KOPT-K1 (cell line): ENCODE data around the gene SRRT.
"Not testable (repeated sequence)": the region's sequence is repeated elsewhere in the genome, so short reads cannot be mapped to it uniquely, and the experiment has no call there.

Experiments used
- H3K27ac ChIP-seq: fragments of 200-600 bp; sonication (generic); 2 replicates; pipeline ENCODE4 v1.5.1; 2016; ENCODE audit warnings: antibody characterized with exemption, mild to moderate bottlenecking, low read depth, low read length; ENCODE audit not compliant: poor library complexity, severe bottlenecking
- H3K36me3 ChIP-seq: fragments of 200-600 bp; sonication (generic); 2 replicates; pipeline ENCODE4 v1.5.1; 2017; ENCODE audit warnings: antibody characterized with exemption, mild to moderate bottlenecking, low read length, moderate library complexity; ENCODE audit not compliant: insufficient read depth
- H3K9me3 ChIP-seq: fragments of 200-600 bp; sonication (generic); 2 replicates; pipeline ENCODE4 v1.5.1; 2017; ENCODE audit warnings: antibody characterized with exemption, low read length, mild to moderate bottlenecking; ENCODE audit not compliant: insufficient read depth, poor library complexity, severe bottlenecking

Gene SRRT

DNA sequence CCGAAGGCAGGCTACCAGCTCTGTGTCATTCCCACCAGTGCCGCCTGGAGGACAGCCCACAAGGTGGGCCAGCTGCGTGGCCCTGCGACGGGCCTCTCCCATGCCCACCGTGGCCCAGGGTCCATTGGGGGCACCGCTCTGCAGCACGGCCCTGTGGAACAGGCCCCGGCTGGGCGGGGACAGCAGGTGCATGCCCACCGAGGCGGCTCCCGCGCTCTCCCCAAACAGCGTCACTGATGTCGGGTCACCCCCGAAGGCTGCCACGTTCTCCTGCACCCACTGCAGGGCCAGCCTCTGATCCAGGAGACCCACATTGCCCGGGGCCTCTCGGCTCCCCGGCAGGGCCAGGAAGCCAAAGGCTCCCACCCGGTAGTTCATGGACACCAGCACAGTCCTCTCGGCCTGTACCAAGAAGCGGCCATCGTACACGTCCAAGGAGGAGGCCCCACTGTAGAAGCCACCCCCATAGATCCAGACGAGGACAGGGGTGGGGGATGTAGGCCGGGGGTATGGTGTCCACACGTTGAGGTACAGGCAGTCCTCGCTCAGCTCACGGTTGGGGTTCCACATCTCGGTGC lies 18.5 kb downstream of the SRRT start:
- Histone ChIP-seq H3K27ac (no peak overlapping the region), H3K36me3 (peaks cover 5% of the 10 kb centered on the region), H3K9me3 (no peaks in the 10 kb centered on the region)

DNA sequence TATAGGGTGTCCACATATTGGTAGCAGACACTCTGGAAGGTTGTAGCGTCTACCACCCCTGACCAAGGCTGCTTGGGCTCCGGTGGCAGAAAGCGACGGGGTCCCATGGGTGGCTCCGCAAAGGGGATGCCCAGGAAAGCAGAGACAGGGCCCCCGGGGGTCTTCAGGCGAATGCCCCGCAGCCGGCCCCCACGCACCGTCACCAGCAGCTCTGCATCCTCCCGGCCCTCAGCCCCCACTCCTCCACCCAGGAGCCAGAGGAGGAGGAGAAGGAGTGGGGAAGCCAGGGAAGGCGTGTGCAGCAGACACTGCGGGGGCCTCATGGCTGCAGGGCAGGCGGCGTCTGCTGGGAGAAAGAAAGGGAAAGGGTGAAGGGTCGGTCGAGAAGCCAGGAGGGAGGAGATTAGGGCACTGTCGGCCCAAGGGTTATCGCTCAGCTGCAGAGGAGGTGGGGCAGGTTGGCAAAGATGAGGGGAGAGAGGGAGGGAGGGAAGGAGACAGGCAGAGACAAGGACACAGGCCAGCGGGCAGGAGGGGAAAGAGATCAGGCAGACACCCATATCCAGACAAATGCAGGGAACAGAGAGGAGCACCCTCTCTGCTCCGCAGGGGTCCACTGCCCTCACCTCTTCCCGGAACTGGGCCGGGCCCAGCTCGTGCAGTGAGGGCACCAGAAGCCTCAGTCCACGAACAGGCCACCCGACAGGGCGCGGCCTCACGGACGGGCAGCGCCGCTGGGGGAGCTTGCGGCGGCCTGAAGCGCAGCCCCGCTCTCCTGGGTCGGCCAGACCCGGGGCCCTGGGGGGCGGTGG lies 19.2 kb downstream of the SRRT start:
- Histone ChIP-seq H3K36me3 (no peaks in the 10 kb centered on the region), H3K9me3 (no peaks in the 10 kb centered on the region), H3K27ac (no peak overlapping the region)

DNA sequence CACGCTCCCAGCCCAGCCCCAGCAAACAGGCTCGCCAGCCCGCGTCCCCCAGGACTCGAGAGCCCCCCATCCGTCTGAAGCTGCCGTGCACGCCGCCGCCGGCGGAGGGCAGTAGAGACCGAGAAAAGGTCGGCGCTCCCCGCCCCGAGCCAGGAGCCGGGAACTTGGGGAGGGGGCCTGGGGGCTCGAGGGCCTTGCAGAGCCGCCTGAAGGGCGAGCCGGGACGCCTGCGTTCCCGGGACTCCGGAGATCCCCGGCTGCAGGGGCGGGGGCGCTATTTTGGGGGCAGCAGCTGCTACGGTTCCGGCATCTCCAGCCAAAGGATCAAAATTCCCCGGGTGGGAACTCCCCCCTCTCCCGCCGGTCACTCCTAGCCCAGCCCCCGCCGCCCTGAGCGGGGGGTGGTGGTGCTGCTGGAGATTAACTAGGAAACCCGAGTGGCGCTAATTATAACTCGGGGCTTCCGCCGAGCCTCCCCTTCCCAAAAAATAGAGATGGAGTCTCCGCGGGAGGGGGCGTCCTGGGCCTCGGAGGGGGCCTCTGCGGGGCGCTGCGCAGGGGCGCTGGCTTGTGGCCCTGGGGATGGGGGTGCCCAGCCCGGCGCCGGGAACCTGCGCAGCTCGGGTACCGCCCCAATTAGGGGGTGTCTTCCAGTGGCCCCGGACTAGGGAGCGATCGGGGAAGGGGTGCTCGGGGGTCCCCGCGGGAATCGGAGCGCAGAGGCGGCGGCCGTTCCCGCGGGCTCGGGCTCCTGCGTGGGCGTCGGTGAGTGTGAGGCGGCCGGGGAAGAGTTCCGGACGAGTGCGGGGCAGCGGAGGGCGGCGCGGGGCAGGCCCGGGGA lies 20.2 kb downstream of the SRRT start:
- Histone ChIP-seq H3K36me3 (no peaks in the 10 kb centered on the region), H3K9me3 (no peaks in the 10 kb centered on the region), H3K27ac (no peak overlapping the region)

DNA sequence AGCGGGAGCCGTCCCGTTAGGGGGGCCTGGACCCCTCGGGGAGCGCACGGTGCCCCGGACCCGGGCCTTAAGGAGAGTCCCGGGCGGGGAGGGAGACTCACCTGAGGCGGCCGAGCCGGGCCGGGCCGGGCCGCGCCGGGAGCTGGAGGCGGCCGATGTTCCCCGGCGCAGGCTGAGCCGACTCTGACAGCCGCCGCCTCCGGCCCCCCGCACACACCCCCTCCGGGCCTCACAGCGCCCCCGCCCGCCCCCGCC lies 20.7 kb downstream of the SRRT start, which contains the start of gene ACHE:
TSS of gene ACHE (minus strand) at position 188 of the 255 bp plus-strand sequence. CDS start 1,656 bp downstream, outside the sequence.
- no peaks in the 10 kb centered on the region for H3K36me3 ChIP-seq
- no peak within 1 kb of the TSS for H3K27ac ChIP-seq
- H3K9me3 ChIP-seq, result no peaks in the 10 kb centered on the region

DNA sequence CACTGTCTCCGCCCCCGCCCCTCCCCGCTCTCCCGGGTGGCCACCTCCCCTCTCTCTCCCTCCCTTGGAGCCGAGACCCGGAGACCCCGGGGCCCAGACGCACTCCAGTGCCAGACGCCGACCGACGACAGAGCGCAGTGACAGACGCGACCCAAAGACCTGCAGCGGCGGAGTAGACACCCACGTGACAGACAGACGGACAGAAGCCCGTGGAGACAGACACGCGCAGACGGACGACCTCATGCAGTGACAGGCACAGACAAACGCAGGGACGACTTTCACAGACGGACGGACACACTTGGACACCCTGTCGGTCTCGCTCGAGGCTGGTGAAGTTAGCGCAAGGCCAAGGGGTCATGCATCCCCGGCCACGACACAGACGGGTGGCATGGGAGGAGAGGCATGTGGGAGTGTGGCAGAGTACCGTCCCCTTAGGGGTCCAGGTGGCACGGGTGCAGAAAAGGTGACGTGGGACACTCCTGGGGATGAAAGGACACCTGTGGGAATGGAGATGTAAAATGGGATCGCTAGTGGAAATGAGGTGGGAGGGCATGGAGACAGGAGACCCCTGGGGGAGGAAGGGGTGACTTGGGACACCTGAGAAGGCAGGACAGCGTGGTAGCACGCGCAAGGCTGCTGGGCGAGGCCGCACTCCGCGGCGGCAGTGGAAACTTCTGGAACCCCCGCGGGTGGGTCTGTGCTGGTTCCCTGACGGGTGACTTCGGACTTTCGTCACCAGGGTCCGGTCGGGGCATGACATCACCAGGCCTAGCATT lies 21.2 kb downstream of the SRRT start:
- Histone ChIP-seq H3K36me3 (no peaks in the 10 kb centered on the region), H3K9me3 (no peaks in the 10 kb centered on the region), H3K27ac (no peak overlapping the region)

- H3K36me3 ChIP-seq, result no peaks in the 10 kb centered on the region
- H3K27ac ChIP-seq, result no peak overlapping the region
- no peaks in the 10 kb centered on the region for H3K9me3 ChIP-seq
These were observed 22.1 kb downstream of the SRRT start for GRCh38 chr7:100896732-100897608.

DNA sequence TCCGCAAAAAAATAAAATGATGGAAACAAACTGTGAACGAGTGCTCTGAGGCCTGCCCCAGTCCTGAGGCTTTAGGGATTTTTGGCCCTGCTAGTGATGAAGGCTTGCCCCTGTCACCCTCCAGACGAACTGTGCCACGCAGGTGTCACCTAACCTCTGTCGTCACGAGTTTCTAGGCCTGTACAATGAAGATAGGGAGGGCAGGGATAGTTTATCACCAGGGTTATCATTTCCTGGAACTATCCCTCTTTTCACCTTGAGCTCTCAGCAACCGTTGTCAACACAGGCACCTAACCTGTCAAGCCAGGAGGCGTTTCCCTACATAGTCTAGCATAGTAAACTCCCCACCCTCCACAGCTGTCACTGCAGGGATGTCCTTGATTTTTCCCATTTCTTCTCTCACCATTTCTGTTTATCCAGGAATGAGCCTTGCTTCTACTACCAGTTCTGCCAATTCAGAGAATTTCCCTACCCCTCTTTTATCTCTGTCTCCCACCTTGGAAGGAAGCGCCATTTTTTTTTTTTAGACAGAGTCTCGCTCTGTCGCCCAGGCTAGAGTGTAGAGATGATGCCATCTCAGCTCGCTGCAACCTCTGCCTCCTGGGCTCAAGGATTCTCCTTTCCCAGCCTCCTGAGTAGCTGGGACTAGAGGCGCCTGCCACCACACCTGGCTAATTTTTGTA lies 23.0 kb downstream of the SRRT start:
- H3K27ac ChIP-seq, result no peak overlapping the region
- no peaks in the 10 kb centered on the region for H3K36me3 ChIP-seq
- no peaks in the 10 kb centered on the region for H3K9me3 ChIP-seq

DNA sequence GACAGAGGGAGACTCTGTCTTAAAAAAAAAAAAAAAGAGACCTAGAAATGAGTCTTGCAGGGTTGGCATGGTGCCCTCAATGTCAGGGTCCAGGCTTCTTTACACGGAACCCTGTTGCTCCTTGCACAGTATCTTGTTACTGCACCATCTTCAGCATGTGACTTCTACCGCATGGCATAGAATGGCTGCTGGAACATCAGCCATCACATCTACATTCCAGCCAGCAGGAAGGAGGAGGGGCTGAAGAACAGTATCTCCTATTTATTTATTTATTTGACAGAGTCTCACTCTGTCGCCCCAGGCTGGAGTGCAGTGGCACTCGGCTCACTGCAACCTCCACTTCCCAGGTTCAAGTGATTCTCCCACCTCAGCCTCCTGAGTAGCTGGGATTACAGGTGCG lies 24.5 kb downstream of the SRRT start:
- no peaks in the 10 kb centered on the region for H3K36me3 ChIP-seq
- no peak overlapping the region for H3K27ac ChIP-seq
- no peaks in the 10 kb centered on the region for H3K9me3 ChIP-seq

- Histone ChIP-seq H3K27ac (no peak overlapping the region), H3K36me3 (no peaks in the 10 kb centered on the region), H3K9me3 (no peaks in the 10 kb centered on the region)
These were observed 26.1 kb downstream of the SRRT start for GRCh38 chr7:100900978-100901377.

DNA sequence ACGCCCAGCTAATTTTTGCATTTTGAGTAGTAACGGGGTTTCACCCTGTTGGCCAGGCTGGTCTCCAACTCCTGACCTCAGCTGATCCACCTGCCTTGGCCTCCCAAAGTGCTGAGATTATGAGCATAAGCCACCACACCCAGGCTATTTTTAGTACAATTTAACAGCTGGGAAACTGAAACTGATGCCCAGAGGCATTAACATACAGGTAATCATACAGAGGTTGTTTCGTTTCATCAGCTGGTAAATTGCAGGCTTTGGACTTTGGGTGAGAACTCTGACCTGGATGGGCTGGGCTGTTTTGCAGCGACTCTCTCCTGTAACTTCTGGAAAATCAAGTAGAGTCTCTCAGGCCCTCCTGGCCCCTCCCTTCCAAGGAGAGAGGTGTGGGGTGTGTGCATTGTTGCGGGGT lies 27.0 kb downstream of the SRRT start:
- no peaks in the 10 kb centered on the region for H3K9me3 ChIP-seq
- no peaks in the 10 kb centered on the region for H3K36me3 ChIP-seq
- no peak overlapping the region for H3K27ac ChIP-seq

- no peaks in the 10 kb centered on the region for H3K9me3 ChIP-seq
- no peak overlapping the region for H3K27ac ChIP-seq
- H3K36me3 ChIP-seq, result no peaks in the 10 kb centered on the region
These were observed 27.7 kb downstream of the SRRT start for GRCh38 chr7:100902638-100903037.

- Histone ChIP-seq H3K9me3 (peaks cover 9% of the 10 kb centered on the region), H3K27ac (no peak overlapping the region), H3K36me3 (no peaks in the 10 kb centered on the region)
These were observed 33.6 kb downstream of the SRRT start for GRCh38 chr7:100908512-100908911.

DNA sequence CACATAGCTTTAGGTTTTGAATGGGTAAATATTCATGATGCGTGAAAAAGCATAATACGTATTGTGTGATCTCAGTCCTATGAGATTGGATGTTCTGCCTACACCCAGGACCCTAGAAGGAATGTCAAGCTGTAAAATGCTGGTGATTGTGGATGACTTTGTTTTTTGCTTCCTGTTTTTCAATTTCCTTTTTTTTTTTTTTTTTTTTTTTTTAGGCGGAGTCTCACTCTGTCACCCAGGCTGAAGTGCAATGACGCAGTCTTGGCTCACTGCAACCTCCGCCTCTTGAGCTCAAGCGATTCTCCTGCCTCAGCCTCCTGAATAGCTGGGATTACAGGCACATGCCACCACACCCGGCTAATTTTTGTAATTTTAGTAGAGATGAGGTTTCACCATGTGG lies 35.5 kb downstream of the SRRT start:
- H3K27ac ChIP-seq, H3K36me3 ChIP-seq, H3K9me3 ChIP-seq: not testable (repeated sequence)

GRCh38 chr7:100911484-100911883 lies 36.6 kb downstream of the SRRT start:
- Histone ChIP-seq H3K36me3 (no peaks in the 10 kb centered on the region), H3K9me3 (peaks cover 9% of the 10 kb centered on the region)

More at GRCh38 chr7:100911484-100911883, 36.6 kb downstream of the SRRT start:
- no peak overlapping the region for H3K27ac ChIP-seq
